Karpas-422 (cell line): ENCODE data around the gene EARS2. TPM values are rescaled to one million over a fixed set of nuclear protein-coding genes. Genes with fewer than 3 reads are reported as not detected.
A peak's percentile ranks its signal among the peaks of the same experiment; 100 is the strongest.

ENCODE experiments used
- DNase-seq: peaks from one replicate; pipeline ENCODE4 v3.0.0-alpha.2; 2015
- H2AFZ ChIP-seq: fragments of 200-600 bp; sonication (generic); 2 replicates; pipeline ENCODE4 v1.6.1; 2014; ENCODE audit warnings: antibody characterized with exemption, low read length, mixed read lengths
- H3K27ac ChIP-seq: fragments of 200-600 bp; sonication (generic); 2 replicates; pipeline ENCODE4 v1.5.1; 2014; ENCODE audit warnings: mild to moderate bottlenecking, low read length, moderate library complexity
- H3K27me3 ChIP-seq: fragments of 200-600 bp; sonication (generic); 2 replicates; pipeline ENCODE4 v1.6.1; 2014; ENCODE audit warnings: low read length, mixed read lengths
- H3K36me3 ChIP-seq: fragments of 200-600 bp; sonication (generic); 2 replicates; pipeline ENCODE4 v1.6.1; 2014; ENCODE audit warnings: low read length, mixed read lengths; ENCODE audit not compliant: insufficient read depth
- H3K4me1 ChIP-seq: fragments of 200-600 bp; sonication (generic); 2 replicates; pipeline ENCODE4 v1.6.1; 2014; ENCODE audit warnings: mild to moderate bottlenecking, low read length, mixed read lengths
- H3K4me2 ChIP-seq: fragments of 200-600 bp; sonication (generic); 2 replicates; pipeline ENCODE4 v1.6.1; 2014; ENCODE audit warnings: low read length, low read depth, mild to moderate bottlenecking; ENCODE audit not compliant: poor library complexity, severe bottlenecking
- H3K4me3 ChIP-seq: fragments of 200-600 bp; sonication (generic); 2 replicates; pipeline ENCODE4 v1.5.1; 2014; ENCODE audit warnings: mild to moderate bottlenecking, antibody characterized with exemption, low read length, mixed read lengths
- H3K79me2 ChIP-seq: fragments of 200-600 bp; sonication (generic); 2 replicates; pipeline ENCODE4 v1.6.1; 2014; ENCODE audit warnings: mild to moderate bottlenecking, low read length, mixed read lengths
- H3K9ac ChIP-seq: fragments of 200-600 bp; sonication (generic); 2 replicates; pipeline ENCODE4 v1.6.0; 2014; ENCODE audit warnings: low read length
- H3K9me2 ChIP-seq: fragments of 200-600 bp; sonication (generic), shearing (Covaris generic); replicated peaks from 2 replicates; pipeline ENCODE4 v1.6.0; 2014; ENCODE audit warnings: mild to moderate bottlenecking, low read length, moderate library complexity; ENCODE audit not compliant: insufficient read depth
- H3K9me3 ChIP-seq: fragments of 300-700, 200-600 bp; sonication (generic); 2 replicates; pipeline ENCODE4 v1.6.1; 2014; ENCODE audit warnings: low read length, mixed read lengths
- H4K20me1 ChIP-seq: fragments of 200-600 bp; sonication (generic); 2 replicates; pipeline ENCODE4 v1.6.1; 2014; ENCODE audit warnings: mild to moderate bottlenecking, antibody characterized with exemption, low read length, low read depth; ENCODE audit not compliant: insufficient read depth
- total RNA-seq: library from RNA; depleted of rRNA; stranded (reverse); fragments of >200 nt; shearing (Covaris generic); gene quantifications from 2 replicates; pipeline ENCODE4 v1.2.3, GENCODE V29; 2014; ENCODE audit warnings: low replicate concordance

Gene EARS2
- total RNA-seq, 1 experiment from 2014 or later: 25.5 TPM

GRCh38 chr16:23504453-23505179 lies 52.5 kb downstream of the EARS2 start:
- H3K27me3 ChIP-seq: no peaks in the 10 kb centered on the region
- H2AFZ ChIP-seq: no peak overlapping the region
- peaks cover 38% of the 10 kb centered on the region for H3K36me3 ChIP-seq
- H3K9me2 ChIP-seq: no peaks in the 10 kb centered on the region
- no peak overlapping the region for H3K9ac ChIP-seq
- peaks cover 85% of the 10 kb centered on the region for H4K20me1 ChIP-seq
- H3K4me2 ChIP-seq: peak overlapping the region; percentile 88
- peaks cover 91% of the 10 kb centered on the region for H3K4me1 ChIP-seq
- H3K79me2 ChIP-seq: peaks cover 100% of the 10 kb centered on the region
- H3K9me3 ChIP-seq: no peaks in the 10 kb centered on the region
- H3K4me3 ChIP-seq: no peak overlapping the region
- H3K27ac ChIP-seq: peak overlapping the region; percentile 90
- DNase-seq: no peak

- H3K27me3 ChIP-seq: no peaks in the 10 kb centered on the region
- no peak for DNase-seq
- H3K36me3 ChIP-seq: peaks cover 33% of the 10 kb centered on the region
- H2AFZ ChIP-seq: no peak overlapping the region
- no peaks in the 10 kb centered on the region for H3K9me3 ChIP-seq
- H4K20me1 ChIP-seq: peaks cover 84% of the 10 kb centered on the region
- no peak overlapping the region for H3K4me2 ChIP-seq
- peaks cover 91% of the 10 kb centered on the region for H3K4me1 ChIP-seq
- no peak overlapping the region for H3K9ac ChIP-seq
- no peaks in the 10 kb centered on the region for H3K9me2 ChIP-seq
- peaks cover 100% of the 10 kb centered on the region for H3K79me2 ChIP-seq
- peak overlapping the region; percentile 90 for H3K27ac ChIP-seq
- no peak overlapping the region for H3K4me3 ChIP-seq
Observed at GRCh38 chr16:23504076-23504452, 53.1 kb downstream of the EARS2 start.

- peak overlapping the region; percentile 29; the same call in 1 of the 2 replicates for H3K27ac ChIP-seq
- H3K4me3 ChIP-seq: no peak overlapping the region
- peaks cover 36% of the 10 kb centered on the region for H3K36me3 ChIP-seq
- no peaks in the 10 kb centered on the region for H3K9me2 ChIP-seq
- peaks cover 79% of the 10 kb centered on the region for H3K4me1 ChIP-seq
- no peak overlapping the region for H2AFZ ChIP-seq
- H3K27me3 ChIP-seq: no peaks in the 10 kb centered on the region
- peaks cover 91% of the 10 kb centered on the region for H4K20me1 ChIP-seq
- no peak for DNase-seq
- peak overlapping the region; percentile 5 for H3K4me2 ChIP-seq
- H3K9ac ChIP-seq: no peak overlapping the region
- no peaks in the 10 kb centered on the region for H3K9me3 ChIP-seq
- peaks cover 100% of the 10 kb centered on the region for H3K79me2 ChIP-seq
Observed at GRCh38 chr16:23502466-23502865, 54.7 kb downstream of the EARS2 start.

GRCh38 chr16:23501291-23501690 lies 55.9 kb downstream of the EARS2 start:
- Histone ChIP-seq H3K36me3 (peaks cover 37% of the 10 kb centered on the region), H4K20me1 (peaks cover 87% of the 10 kb centered on the region), H3K27ac (no peak overlapping the region), H3K9me2 (no peaks in the 10 kb centered on the region), H3K79me2 (peaks cover 100% of the 10 kb centered on the region), H3K9me3 (no peaks in the 10 kb centered on the region), H3K4me3 (no peak overlapping the region), H3K4me1 (peaks cover 67% of the 10 kb centered on the region), H3K4me2 (no peak overlapping the region), H3K9ac (no peak overlapping the region), H2AFZ (no peak overlapping the region), H3K27me3 (no peaks in the 10 kb centered on the region)
- DNase-seq: no peak

- Histone ChIP-seq H3K4me2 (no peak overlapping the region), H3K9me2 (no peaks in the 10 kb centered on the region), H3K27ac (no peak overlapping the region), H3K4me3 (no peak overlapping the region), H3K9ac (no peak overlapping the region), H3K9me3 (no peaks in the 10 kb centered on the region), H4K20me1 (peaks cover 82% of the 10 kb centered on the region), H3K79me2 (peaks cover 97% of the 10 kb centered on the region), H2AFZ (no peak overlapping the region), H3K27me3 (no peaks in the 10 kb centered on the region), H3K36me3 (peaks cover 35% of the 10 kb centered on the region), H3K4me1 (peaks cover 63% of the 10 kb centered on the region)
- DNase-seq: no peak
Observed at GRCh38 chr16:23500862-23501225, 56.3 kb downstream of the EARS2 start.

- Histone ChIP-seq H3K4me2 (no peak overlapping the region), H4K20me1 (peaks cover 78% of the 10 kb centered on the region), H3K27ac (no peak overlapping the region)
Observed at GRCh38 chr16:23500212-23500861, 56.8 kb downstream of the EARS2 start.

GRCh38 chr16:23499801-23500200 lies 57.3 kb downstream of the EARS2 start:
- no peak overlapping the region for H3K9ac ChIP-seq
- H3K27ac ChIP-seq: no peak overlapping the region
- H3K4me1 ChIP-seq: peaks cover 52% of the 10 kb centered on the region
- no peak for DNase-seq
- H3K36me3 ChIP-seq: peaks cover 45% of the 10 kb centered on the region
- H3K4me3 ChIP-seq: no peak overlapping the region
- no peaks in the 10 kb centered on the region for H3K27me3 ChIP-seq
- peaks cover 73% of the 10 kb centered on the region for H4K20me1 ChIP-seq
- H3K9me3 ChIP-seq: no peaks in the 10 kb centered on the region
- no peak overlapping the region for H2AFZ ChIP-seq
- H3K79me2 ChIP-seq: peaks cover 95% of the 10 kb centered on the region
- no peak overlapping the region for H3K4me2 ChIP-seq
- no peaks in the 10 kb centered on the region for H3K9me2 ChIP-seq

More at GRCh38 chr16:23500212-23500861, 56.8 kb downstream of the EARS2 start:
- H3K4me1 ChIP-seq: peaks cover 57% of the 10 kb centered on the region
- H3K27me3 ChIP-seq: no peaks in the 10 kb centered on the region
- H3K9me2 ChIP-seq: no peaks in the 10 kb centered on the region
- peaks cover 40% of the 10 kb centered on the region for H3K36me3 ChIP-seq
- H2AFZ ChIP-seq: no peak overlapping the region
- peaks cover 97% of the 10 kb centered on the region for H3K79me2 ChIP-seq
- DNase-seq: no peak
- H3K4me3 ChIP-seq: no peak overlapping the region
- H3K9ac ChIP-seq: no peak overlapping the region
- H3K9me3 ChIP-seq: no peaks in the 10 kb centered on the region

GRCh38 chr16:23498863-23499262 lies 58.3 kb downstream of the EARS2 start:
- peaks cover 68% of the 10 kb centered on the region for H4K20me1 ChIP-seq
- H3K4me3 ChIP-seq: no peak overlapping the region
- no peaks in the 10 kb centered on the region for H3K9me3 ChIP-seq
- peaks cover 47% of the 10 kb centered on the region for H3K36me3 ChIP-seq
- H3K79me2 ChIP-seq: peaks cover 92% of the 10 kb centered on the region
- peaks cover 43% of the 10 kb centered on the region for H3K4me1 ChIP-seq
- no peak overlapping the region for H3K9ac ChIP-seq
- H3K27me3 ChIP-seq: no peaks in the 10 kb centered on the region
- no peak overlapping the region for H2AFZ ChIP-seq
- no peak overlapping the region for H3K4me2 ChIP-seq
- no peak overlapping the region for H3K27ac ChIP-seq
- no peaks in the 10 kb centered on the region for H3K9me2 ChIP-seq
- no peak for DNase-seq
